Measurements from ENCODE around the gene RFPL3. TPM values are rescaled to one million over a fixed set of nuclear protein-coding genes. Genes with fewer than 3 reads are reported as not detected.

The RFPL3 gene
- total and polyA plus RNA-seq, 9 donors = 0.06 TPM; not detected in 8

- H3K36me3 ChIP-seq = no peaks in the 10 kb centered on the region
- H3K9me3 ChIP-seq = no peaks in the 10 kb centered on the region
- TF ChIP-seq EP300 (IDR thresholded peaks at IDR 0.05) (no peak), POLR2A (IDR thresholded peaks at IDR 0.05) (no peak), CTCF (IDR thresholded peaks at IDR 0.05) (no peak)
- WGBS, 3 donors = 48 to 60% (median 57%) methylated on average over 3 to 4 of the region's 4 CpGs
- no peak overlapping the region for H3K4me3 ChIP-seq
- no peaks in the 10 kb centered on the region for H3K27me3 ChIP-seq
- no peak for DNase-seq
- no peak overlapping the region for H3K27ac ChIP-seq
- H3K4me1 ChIP-seq (ENCODE audit: insufficient read depth) = no peaks in the 10 kb centered on the region
- intact Hi-C loops (cut with DNase I) = no loop called here
Measured at GRCh38 chr22:32378707-32379272, 21.1 kb downstream of the RFPL3 start.

- Histone ChIP-seq H3K4me3 (no peak overlapping the region), H3K27ac (no peak overlapping the region), H3K36me3 (no peaks in the 10 kb centered on the region), H3K9me3 (no peaks in the 10 kb centered on the region), H3K27me3 (no peaks in the 10 kb centered on the region), H3K4me1 (ENCODE audit: insufficient read depth) (no peaks in the 10 kb centered on the region)
- no peak for TF ChIP-seq EP300 (IDR thresholded peaks at IDR 0.05)
- TF ChIP-seq POLR2A (IDR thresholded peaks at IDR 0.05) = no peak
- no peak for TF ChIP-seq CTCF (IDR thresholded peaks at IDR 0.05)
- no peak for DNase-seq
- WGBS, 3 donors = 68 to 82% (median 72%) methylated on average over 5 of the region's 5 CpGs
- intact Hi-C loops (cut with DNase I) = loop anchor here in 1 of 4 donors (10.0 kb wide), 1 partner anchor 396 kb away; no protein-coding TSS in a partner anchor
Measured at GRCh38 chr22:32380991-32381390, 23.3 kb downstream of the RFPL3 start.

GRCh38 chr22:32385681-32386080, 28.0 kb downstream of the RFPL3 start:
- Histone ChIP-seq H3K27me3 (no peaks in the 10 kb centered on the region), H3K4me3 (no peak overlapping the region), H3K36me3 (no peaks in the 10 kb centered on the region), H3K9me3 (no peaks in the 10 kb centered on the region), H3K4me1 (ENCODE audit: insufficient read depth) (no peaks in the 10 kb centered on the region), H3K27ac (no peak overlapping the region)
- intact Hi-C loops (cut with DNase I) = loop anchor here in 1 of 4 donors (10.0 kb wide), 1 partner anchor 401 kb away; no protein-coding TSS in a partner anchor
- TF ChIP-seq CTCF (IDR thresholded peaks at IDR 0.05) (no peak), POLR2A (IDR thresholded peaks at IDR 0.05) (no peak), EP300 (IDR thresholded peaks at IDR 0.05) (no peak)
- WGBS, 3 donors = 98 to 100% (median 100%) methylated on average over 1 of the region's 1 CpG
- no peak for DNase-seq

GRCh38 chr22:32389685-32390084, 32.0 kb downstream of the RFPL3 start:
- Histone ChIP-seq H3K27ac (no peak overlapping the region), H3K4me3 (no peak overlapping the region), H3K9me3 (no peaks in the 10 kb centered on the region), H3K27me3 (no peaks in the 10 kb centered on the region), H3K36me3 (no peaks in the 10 kb centered on the region), H3K4me1 (ENCODE audit: insufficient read depth) (no peaks in the 10 kb centered on the region)
- no peak for DNase-seq
- TF ChIP-seq EP300 (IDR thresholded peaks at IDR 0.05) = no peak
- TF ChIP-seq POLR2A (IDR thresholded peaks at IDR 0.05) = no peak
- TF ChIP-seq CTCF (IDR thresholded peaks at IDR 0.05) = no peak
- intact Hi-C loops (cut with DNase I) = loop anchor here in 1 of 4 donors (10.0 kb wide), 1 partner anchor 405 kb away; no protein-coding TSS in a partner anchor
- 71 to 78% (median 76%) methylated on average over 4 of the region's 4 CpGs for WGBS, 3 donors
